ENCODE data around the gene PABPC1L.

DNA sequence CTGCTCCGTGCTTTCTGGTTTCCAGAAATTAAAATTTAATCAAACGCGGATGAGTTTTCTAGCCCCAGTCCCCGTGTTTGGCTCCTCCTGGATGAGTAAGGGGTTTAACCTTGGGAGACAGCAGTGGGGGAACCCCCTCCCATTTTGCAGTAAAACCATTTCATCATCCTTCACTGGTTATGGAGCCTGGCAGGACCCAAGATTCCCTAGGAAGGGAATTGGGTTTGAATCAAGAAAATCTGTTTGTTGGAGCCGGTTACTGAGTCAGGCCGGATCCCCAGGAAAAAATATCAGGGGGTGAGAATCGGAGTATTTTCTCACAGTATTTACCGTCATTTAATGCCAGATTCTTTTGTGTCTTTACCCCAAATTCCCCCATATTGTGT, 23.6 kb upstream of the PABPC1L start:
- TF ChIP-seq, protein P1, sequence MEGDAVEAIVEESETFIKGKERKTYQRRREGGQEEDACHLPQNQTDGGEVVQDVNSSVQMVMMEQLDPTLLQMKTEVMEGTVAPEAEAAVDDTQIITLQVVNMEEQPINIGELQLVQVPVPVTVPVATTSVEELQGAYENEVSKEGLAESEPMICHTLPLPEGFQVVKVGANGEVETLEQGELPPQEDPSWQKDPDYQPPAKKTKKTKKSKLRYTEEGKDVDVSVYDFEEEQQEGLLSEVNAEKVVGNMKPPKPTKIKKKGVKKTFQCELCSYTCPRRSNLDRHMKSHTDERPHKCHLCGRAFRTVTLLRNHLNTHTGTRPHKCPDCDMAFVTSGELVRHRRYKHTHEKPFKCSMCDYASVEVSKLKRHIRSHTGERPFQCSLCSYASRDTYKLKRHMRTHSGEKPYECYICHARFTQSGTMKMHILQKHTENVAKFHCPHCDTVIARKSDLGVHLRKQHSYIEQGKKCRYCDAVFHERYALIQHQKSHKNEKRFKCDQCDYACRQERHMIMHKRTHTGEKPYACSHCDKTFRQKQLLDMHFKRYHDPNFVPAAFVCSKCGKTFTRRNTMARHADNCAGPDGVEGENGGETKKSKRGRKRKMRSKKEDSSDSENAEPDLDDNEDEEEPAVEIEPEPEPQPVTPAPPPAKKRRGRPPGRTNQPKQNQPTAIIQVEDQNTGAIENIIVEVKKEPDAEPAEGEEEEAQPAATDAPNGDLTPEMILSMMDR (IDR thresholded peaks at IDR 0.05; ENCODE audit: low read length) = no peak
- TF ChIP-seq EZH2 (optimal IDR thresholded peaks at IDR 0.05; ENCODE audit: low read depth, low read length) (no peak), EZH2phosphoT487 (IDR thresholded peaks at IDR 0.05; ENCODE audit: low read length) (no peak)

All from MM.1S (cell line).